ENCODE data around the gene TMA16.

- TF ChIP-seq CTCF (conservative IDR thresholded peaks at IDR 0.05 in 1 of 2, IDR thresholded peaks at IDR 0.05 in 1 of 2; ENCODE audit: low read depth in 1 of 2, low read length in 2 of 2) (no peak), EZH2 (IDR thresholded peaks at IDR 0.05; ENCODE audit: low read length, missing control alignments) (no peak)
Observed at GRCh38 chr4:163564221-163564720, 69.8 kb downstream of the TMA16 start.
